Lung (tissue), 12 donors: Measurements from ENCODE around the gene PTPRD. TPM values are rescaled to one million over a fixed set of nuclear protein-coding genes. Genes with fewer than 3 reads are reported as not detected.

Experiments
- ATAC-seq: fragments of 200-7000 bp; cut with Tn5 transposase; one replicate; pipeline ENCODE4 v1.9.1; 2020; ENCODE audit warnings: moderate number of reproducible peaks; ENCODE audit not compliant: insufficient read depth, low FRiP score
- DNase-seq, 3 donors: peaks; one replicate each; pipeline ENCODE4 v3.0.0-alpha.2; 2013 to 2017
- H3K27ac ChIP-seq, 2 donors: one replicate each; pipeline ENCODE4 v1.5.1; 2013; ENCODE audit warnings: mild to moderate bottlenecking in 2 of 2, moderate library complexity in 2 of 2, control low read depth in 1 of 2, inconsistent platforms in 1 of 2, low read depth in 1 of 2, low read length in 1 of 2
- H3K27me3 ChIP-seq, 3 donors: one replicate each; pipeline ENCODE4 v1.5.1; 2013; ENCODE audit warnings: low read length in 2 of 3; ENCODE audit not compliant: control insufficient read depth in 3 of 3, insufficient read depth in 3 of 3
- H3K36me3 ChIP-seq, 4 donors: one replicate each; pipeline ENCODE4 v1.5.1; 2013; ENCODE audit warnings: low read length in 4 of 4, mild to moderate bottlenecking in 1 of 4, moderate library complexity in 1 of 4; ENCODE audit not compliant: control insufficient read depth in 4 of 4, insufficient read depth in 4 of 4
- H3K4me1 ChIP-seq, 5 donors: one replicate each; pipeline ENCODE4 v1.5.1; 2013; ENCODE audit warnings: low read length in 5 of 5, mild to moderate bottlenecking in 2 of 5, moderate library complexity in 1 of 5; ENCODE audit not compliant: control insufficient read depth in 5 of 5, insufficient read depth in 5 of 5
- H3K4me3 ChIP-seq: one replicate; pipeline ENCODE4 v1.5.1; 2013; ENCODE audit warnings: mild to moderate bottlenecking, control low read depth, moderate library complexity
- H3K9ac ChIP-seq, 2 donors: one replicate each; pipeline ENCODE4 v1.5.1; 2013; ENCODE audit warnings: low read length in 2 of 2, control low read depth in 1 of 2; ENCODE audit not compliant: insufficient read depth in 1 of 2
- H3K9me3 ChIP-seq, 4 donors: one replicate each; pipeline ENCODE4 v1.5.1; 2013; ENCODE audit warnings: low read length in 3 of 4, mild to moderate bottlenecking in 1 of 4, moderate library complexity in 1 of 4; ENCODE audit not compliant: control insufficient read depth in 4 of 4, insufficient read depth in 3 of 4
- CTCF ChIP-seq: IDR thresholded peaks from 2 replicates; pipeline ENCODE4 v1.5.1; 2012; ENCODE audit warnings: mild to moderate bottlenecking; ENCODE audit errors: control extremely low read depth, extremely low read depth
- WGBS, 2 donors: extraction: QIAGEN DNeasy Blood & Tissue Kit; methylation state at CpG; one replicate each; pipeline ENCODE4 v1.1.7; 2013; 5-methylcytosine and 5-hydroxymethylcytosine counted together
- polyA plus RNA-seq, 2 donors: library from polyadenylated mRNA; stranded (reverse); fragments of 200-250 nt; gene quantifications; one replicate each; pipeline ENCODE4 v1.2.1, GENCODE V29; 2013
- total RNA-seq, 2 donors: library from RNA; depleted of rRNA in 1 of 2; stranded (reverse); fragments of >200 nt in 1 of 2; gene quantifications; one replicate each; pipeline ENCODE4 v1.2.1, GENCODE V29; 2014 to 2021
- donor health status: control.
- donor health status: control.
- donor health status: Bipolar disorder and iron deficiency.
- donor health status: healthy.
- donor health status: DM: yes; HTN: yes; CAD: no.

The PTPRD gene
- total and polyA plus RNA-seq, 4 donors = 1.9 to 145 (median 13.7) TPM

- ATAC-seq = no peak
- DNase-seq = no peak
- Histone ChIP-seq H3K9ac (no peak overlapping the region), H3K4me3 (no peak overlapping the region), H3K27ac (no peak overlapping the region), H3K36me3 (peaks cover 0 to 8% (median under 1%) of the 10 kb centered on the region in 4 donors), H3K4me1 (peaks cover 0 to 4% (median 0%) of the 10 kb centered on the region in 5 donors), H3K27me3 (peaks cover 0 to 2% (median 0%) of the 10 kb centered on the region in 3 donors), H3K9me3 (no peaks in the 10 kb centered on the region)
- no peak for TF ChIP-seq CTCF
Observed at GRCh38 chr9:8799615-8800014, 1813.2 kb downstream of the PTPRD start.

- Histone ChIP-seq H3K36me3 (peaks cover 0 to 8% (median 0%) of the 10 kb centered on the region in 4 donors), H3K9me3 (no peaks in the 10 kb centered on the region), H3K27ac (no peak overlapping the region), H3K9ac (no peak overlapping the region), H3K4me3 (no peak overlapping the region), H3K4me1 (peaks cover 0 to 4% (median 0%) of the 10 kb centered on the region in 5 donors), H3K27me3 (peaks cover 0 to 2% (median 0%) of the 10 kb centered on the region in 3 donors)
- DNase-seq (no peak), ATAC-seq (no peak)
- no peak for TF ChIP-seq CTCF
Observed at GRCh38 chr9:8799206-8799605, 1813.6 kb downstream of the PTPRD start.

GRCh38 chr9:8784838-8785237 lies 1828.0 kb downstream of the PTPRD start:
- no peak overlapping the region for H3K27ac ChIP-seq
- H3K9ac ChIP-seq = peak overlapping the region in 1 of 2 donors; percentile 77
- peaks cover 0 to 54% (median 0%) of the 10 kb centered on the region in 5 donors for H3K4me1 ChIP-seq
- H3K4me3 ChIP-seq = no peak overlapping the region
- no peaks in the 10 kb centered on the region for H3K27me3 ChIP-seq
- TF ChIP-seq CTCF = no peak
- H3K36me3 ChIP-seq = no peaks in the 10 kb centered on the region
- WGBS, 2 donors = 59 to 78% methylated on average over 2 of the region's 2 CpGs
- ATAC-seq (no peak), DNase-seq (peak; percentile 81 to 97 (median 94))
- no peaks in the 10 kb centered on the region for H3K9me3 ChIP-seq

- no peak for TF ChIP-seq CTCF
- H3K27me3 ChIP-seq = no peaks in the 10 kb centered on the region
- ATAC-seq = no peak
- H3K9ac ChIP-seq = peak overlapping the region in 1 of 2 donors; percentile 64
- no peak overlapping the region for H3K4me3 ChIP-seq
- H3K4me1 ChIP-seq = peaks cover 0 to 55% (median 0%) of the 10 kb centered on the region in 5 donors
- H3K27ac ChIP-seq = no peak overlapping the region
- H3K9me3 ChIP-seq = no peaks in the 10 kb centered on the region
- WGBS, 2 donors = 68 to 78% methylated on average over 6 of the region's 6 CpGs
- DNase-seq = peak in 2 of 3 donors; percentile 40 to 64
- H3K36me3 ChIP-seq = no peaks in the 10 kb centered on the region
Observed at GRCh38 chr9:8783941-8784340, 1828.9 kb downstream of the PTPRD start.
